Nephron progenitor cell (in vitro differentiated cells): Measurements from ENCODE around the gene TXNRD1.

ENCODE experiments used
- DNase-seq: peaks from one replicate; pipeline ENCODE4 v3.0.0; 2021
- H3K27ac Mint-ChIP-seq: 2 replicates; pipeline ENCODE4 v1.8.0; 2021; ENCODE audit warnings: mild to moderate bottlenecking, moderate library complexity, mixed read lengths
- H3K27me3 Mint-ChIP-seq: 2 replicates; pipeline ENCODE4 v1.8.0; 2021; ENCODE audit warnings: mild to moderate bottlenecking, low read depth, mixed read lengths; ENCODE audit not compliant: poor library complexity
- H3K36me3 Mint-ChIP-seq: 2 replicates; pipeline ENCODE4 v1.8.0; 2021; ENCODE audit warnings: low read depth, mixed read lengths
- H3K4me1 Mint-ChIP-seq: 2 replicates; pipeline ENCODE4 v1.8.0; 2021; ENCODE audit warnings: mixed read lengths
- H3K4me3 Mint-ChIP-seq: 2 replicates; pipeline ENCODE4 v1.8.0; 2021; ENCODE audit warnings: mild to moderate bottlenecking, moderate library complexity, mixed read lengths
- H3K9me3 Mint-ChIP-seq: 2 replicates; pipeline ENCODE4 v1.8.0; 2021; ENCODE audit warnings: mild to moderate bottlenecking, moderate library complexity, mixed read lengths
- CTCF ChIP-seq: fragments of 200-600 bp; sonication (generic); IDR thresholded peaks from 2 replicates; pipeline ENCODE4 v1.5.0; 2021; ENCODE audit warnings: antibody characterized with exemption

Gene TXNRD1

GRCh38 chr12:104220931-104221330 lies 5.4 kb downstream of the TXNRD1 start:
- H3K4me3 Mint-ChIP-seq: no peak overlapping the region
- no peak for TF ChIP-seq CTCF
- H3K27me3 Mint-ChIP-seq: peaks cover 22% of the 10 kb centered on the region
- peaks cover 10% of the 10 kb centered on the region for H3K36me3 Mint-ChIP-seq
- DNase-seq: no peak
- peaks cover 18% of the 10 kb centered on the region for H3K9me3 Mint-ChIP-seq
- peaks cover 19% of the 10 kb centered on the region for H3K4me1 Mint-ChIP-seq
- H3K27ac Mint-ChIP-seq: no peak overlapping the region

DNA sequence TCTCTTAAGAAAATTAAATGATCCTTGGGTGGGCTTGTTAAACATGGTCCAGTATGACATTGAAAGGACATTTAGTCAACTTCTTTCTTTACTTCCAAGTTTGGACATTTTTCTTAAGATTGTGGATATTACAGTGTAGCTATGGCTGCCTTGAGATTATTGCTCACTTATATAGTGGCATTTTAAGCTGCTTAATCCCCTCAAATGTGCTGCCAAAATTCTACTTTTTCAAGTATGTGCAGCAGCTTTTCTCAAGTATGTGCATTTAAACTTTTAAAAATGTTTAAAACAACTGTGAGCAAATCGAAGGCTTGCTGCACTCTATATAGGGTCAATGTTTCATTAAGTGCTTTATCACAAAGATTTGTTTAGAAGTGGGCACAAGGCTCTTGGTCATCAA lies 7.4 kb downstream of the TXNRD1 start:
- no peak for DNase-seq
- Mint-ChIP-seq H3K27me3 (peaks cover 17% of the 10 kb centered on the region), H3K9me3 (peaks cover 4% of the 10 kb centered on the region), H3K4me3 (no peak overlapping the region), H3K27ac (no peak overlapping the region), H3K4me1 (peaks cover 14% of the 10 kb centered on the region), H3K36me3 (no peaks in the 10 kb centered on the region)
- no peak for TF ChIP-seq CTCF

DNA sequence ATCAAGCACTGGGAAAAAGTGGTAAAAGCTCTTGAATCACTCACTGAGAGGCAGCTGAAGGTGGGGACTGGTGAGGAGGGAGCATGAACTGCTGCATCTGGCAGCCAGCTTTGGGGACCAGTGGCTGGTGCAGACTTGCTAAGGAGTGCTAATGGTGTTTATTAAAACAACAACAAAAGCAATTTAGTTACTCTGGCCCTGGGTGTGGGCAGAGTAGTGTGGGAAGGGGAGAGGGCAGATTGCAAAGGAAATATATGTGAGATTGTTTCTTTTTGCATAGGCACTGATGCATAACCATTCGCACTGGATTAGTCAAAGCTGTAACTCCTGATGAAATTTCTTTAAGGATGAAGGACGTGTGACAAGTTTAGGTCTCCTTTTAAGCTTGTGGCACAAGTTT lies 8.1 kb downstream of the TXNRD1 start:
- DNase-seq: no peak
- no peaks in the 10 kb centered on the region for H3K36me3 Mint-ChIP-seq
- no peaks in the 10 kb centered on the region for H3K9me3 Mint-ChIP-seq
- TF ChIP-seq CTCF: no peak
- peaks cover 14% of the 10 kb centered on the region for H3K4me1 Mint-ChIP-seq
- peaks cover 17% of the 10 kb centered on the region for H3K27me3 Mint-ChIP-seq
- H3K4me3 Mint-ChIP-seq: no peak overlapping the region
- H3K27ac Mint-ChIP-seq: peak overlapping the region; percentile 21

GRCh38 chr12:104226672-104227071 lies 11.1 kb downstream of the TXNRD1 start:
- peaks cover 7% of the 10 kb centered on the region for H3K9me3 Mint-ChIP-seq
- TF ChIP-seq CTCF: no peak
- no peak overlapping the region for H3K27ac Mint-ChIP-seq
- H3K27me3 Mint-ChIP-seq: peaks cover 11% of the 10 kb centered on the region
- H3K4me1 Mint-ChIP-seq: peaks cover 14% of the 10 kb centered on the region
- no peak for DNase-seq
- no peak overlapping the region for H3K4me3 Mint-ChIP-seq
- H3K36me3 Mint-ChIP-seq: no peaks in the 10 kb centered on the region

DNA sequence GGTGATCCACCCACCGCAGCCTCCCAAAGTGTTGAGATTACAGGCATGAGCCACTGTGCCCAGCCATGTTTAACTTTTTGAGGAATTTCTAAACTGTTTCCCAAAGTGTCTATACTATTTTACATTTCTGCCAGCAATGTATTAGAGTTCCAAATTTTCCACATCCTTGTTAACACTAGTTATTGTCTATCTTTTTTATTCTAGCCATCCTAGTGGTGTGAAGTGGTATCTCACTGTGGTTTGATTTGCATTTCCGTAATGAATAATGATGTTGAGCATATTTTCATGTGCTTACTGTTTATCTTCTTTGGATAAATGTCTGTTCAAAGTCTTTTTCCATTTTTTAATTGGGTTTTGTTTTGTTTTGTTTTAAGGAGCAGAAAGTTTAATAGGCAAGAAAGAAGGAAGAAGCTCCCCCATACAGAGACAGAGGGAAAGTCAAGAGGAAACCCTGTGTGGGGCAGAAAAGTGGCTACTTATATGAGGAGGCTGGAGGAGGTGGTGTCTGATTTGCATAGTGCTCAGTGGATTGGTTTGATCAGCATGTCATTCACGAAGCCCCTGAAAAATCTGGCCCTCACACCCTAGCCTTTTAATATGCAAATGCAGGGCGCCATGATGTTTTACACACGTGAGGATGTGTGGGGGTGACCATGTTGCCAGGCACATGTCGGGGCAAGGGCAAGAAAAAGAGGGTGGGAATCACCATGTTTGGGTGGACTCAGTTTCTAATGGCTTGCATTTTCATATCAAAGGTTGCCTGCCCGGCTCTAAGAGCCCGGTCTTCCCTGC lies 14.9 kb downstream of the TXNRD1 start:
- H3K9me3 Mint-ChIP-seq: peaks cover 35% of the 10 kb centered on the region
- no peak for TF ChIP-seq CTCF
- DNase-seq: no peak

More for the DNA sequence above, 14.9 kb downstream of the TXNRD1 start:
- Mint-ChIP-seq H3K36me3 (no peaks in the 10 kb centered on the region), H3K4me1 (no peaks in the 10 kb centered on the region), H3K4me3 (no peak overlapping the region), H3K27me3 (peaks cover 10% of the 10 kb centered on the region), H3K27ac (no peak overlapping the region)
